Neural cell (in vitro differentiated cells): ENCODE measurements around the gene EPPIN. TPM values are rescaled to one million over a fixed set of nuclear protein-coding genes. Genes with fewer than 3 reads are reported as not detected.

ENCODE experiments used
- H2AFZ ChIP-seq: fragments of 200-600, 300-800 bp; sonication (generic), shearing (Covaris generic); 2 replicates; pipeline ENCODE4 v1.6.0; 2014; ENCODE audit warnings: low read depth, mild to moderate bottlenecking, antibody characterized with exemption, low read length, moderate library complexity
- H3F3A ChIP-seq: fragments of 200-600 bp; shearing (Covaris generic); 2 replicates; pipeline ENCODE4 v1.6.1; 2016; ENCODE audit warnings: mild to moderate bottlenecking, moderate library complexity, mixed read lengths, antibody characterized with exemption, low read length; ENCODE audit not compliant: insufficient read depth, poor library complexity, severe bottlenecking
- H3K27ac ChIP-seq: fragments of 200-600, 300-800 bp; sonication (generic), shearing (Covaris generic); 2 replicates; pipeline ENCODE4 v1.5.1; 2014; ENCODE audit warnings: mild to moderate bottlenecking, low read length, moderate library complexity
- H3K27me3 ChIP-seq: fragments of 300-800, 200-600 bp; sonication (generic), shearing (Covaris generic); 2 replicates; pipeline ENCODE4 v1.6.0; 2014; ENCODE audit warnings: mild to moderate bottlenecking, low read depth, low read length, moderate library complexity; ENCODE audit not compliant: insufficient read depth
- H3K36me3 ChIP-seq: fragments of 300-800, 200-600 bp; sonication (generic), shearing (Covaris generic); 2 replicates; pipeline ENCODE4 v1.5.1; 2014; ENCODE audit warnings: mild to moderate bottlenecking, antibody characterized with exemption, low read length, moderate library complexity; ENCODE audit not compliant: insufficient read depth
- H3K4me2 ChIP-seq: fragments of 300-800, 200-600 bp; sonication (generic), shearing (Covaris generic); 2 replicates; pipeline ENCODE4 v1.6.0; 2014; ENCODE audit warnings: mild to moderate bottlenecking, low read length
- H3K4me3 ChIP-seq: fragments of 300-800, 200-600 bp; sonication (generic), shearing (Covaris generic); 2 replicates; pipeline ENCODE4 v1.5.1; 2014; ENCODE audit warnings: mild to moderate bottlenecking, low read length, moderate library complexity
- H3K79me2 ChIP-seq: fragments of 200-600 bp; shearing (Covaris generic); replicated peaks from 2 replicates; pipeline ENCODE4 v1.6.0; 2014; ENCODE audit warnings: mild to moderate bottlenecking, low read length, moderate library complexity; ENCODE audit not compliant: insufficient read depth
- H3K9ac ChIP-seq: fragments of 300-800, 200-600 bp; sonication (generic), shearing (Covaris generic); 2 replicates; pipeline ENCODE4 v1.6.1; 2016; ENCODE audit warnings: mild to moderate bottlenecking, low read length, mixed read lengths
- H3K9me2 ChIP-seq: fragments of 200-600 bp; shearing (Covaris generic); 2 replicates; pipeline ENCODE4 v1.6.1; 2016; ENCODE audit warnings: mild to moderate bottlenecking, low read length, mixed read lengths; ENCODE audit not compliant: insufficient read depth
- H3K9me3 ChIP-seq: fragments of 200-600, 300-800 bp; sonication (generic), shearing (Covaris generic); 2 replicates; pipeline ENCODE4 v1.6.1; 2016; ENCODE audit warnings: mild to moderate bottlenecking, mixed run types, low read length, moderate library complexity, mixed read lengths
- H4K20me1 ChIP-seq: fragments of 200-600 bp; shearing (Covaris generic); 2 replicates; pipeline ENCODE4 v1.6.1; 2016; ENCODE audit warnings: mild to moderate bottlenecking, mixed run types; ENCODE audit not compliant: insufficient read depth
- EP300 ChIP-seq: fragments of 450-650 bp; conservative IDR thresholded peaks from 2 replicates; pipeline ENCODE4 v1.6.1; 2014; ENCODE audit warnings: antibody characterized with exemption, mild to moderate bottlenecking, moderate library complexity; ENCODE audit not compliant: poor library complexity, severe bottlenecking
- EZH2 ChIP-seq: fragments of 200-600, 300-800 bp; shearing (Covaris generic), sonication (generic); IDR thresholded peaks from 2 replicates; pipeline ENCODE4 v1.6.1; 2014; ENCODE audit warnings: antibody characterized with exemption, low read length, borderline replicate concordance, mild to moderate bottlenecking; ENCODE audit not compliant: insufficient read depth, poor library complexity, severe bottlenecking
- MXI1 ChIP-seq: fragments of 450-650 bp; conservative IDR thresholded peaks from 2 replicates; pipeline ENCODE4 v1.6.1; 2014; ENCODE audit warnings: antibody characterized with exemption, mild to moderate bottlenecking; ENCODE audit not compliant: poor library complexity, severe bottlenecking
- POLR2AphosphoS5 ChIP-seq: IDR thresholded peaks from 2 replicates; pipeline ENCODE4 v1.6.1; 2012
- RAD21 ChIP-seq: fragments of 450-650 bp; conservative IDR thresholded peaks from 2 replicates; pipeline ENCODE4 v1.6.1; 2014; ENCODE audit warnings: antibody characterized with exemption, mild to moderate bottlenecking, moderate library complexity
- REST ChIP-seq: IDR thresholded peaks from 2 replicates; pipeline ENCODE4 v1.6.1; 2012; ENCODE audit warnings: borderline replicate concordance
- SMC3 ChIP-seq: fragments of 450-650 bp; conservative IDR thresholded peaks from 2 replicates; pipeline ENCODE4 v1.6.1; 2014; ENCODE audit warnings: antibody characterized with exemption, mild to moderate bottlenecking, moderate library complexity; ENCODE audit not compliant: poor library complexity
- TAF1 ChIP-seq: IDR thresholded peaks from 2 replicates; pipeline ENCODE4 v1.6.1; 2012; ENCODE audit warnings: low read depth
- polyA minus RNA-seq: library from RNA; depleted of rRNA, polyadenylated mRNA; stranded (reverse); fragments of >200 nt; gene quantifications from 2 replicates; pipeline ENCODE4 v1.2.3, GENCODE V29; 2014
- polyA plus RNA-seq: library from polyadenylated mRNA; depleted of rRNA; stranded (reverse); fragments of >200 nt; gene quantifications from 2 replicates; pipeline ENCODE4 v1.2.3, GENCODE V29; 2014
- TF ChIP-seq, protein P1 (sequence below): fragments of 450-650 bp; IDR thresholded peaks from 2 replicates; pipeline ENCODE4 v1.5.1; 2014; ENCODE audit warnings: antibody characterized with exemption, mild to moderate bottlenecking, moderate library complexity; ENCODE audit not compliant: poor library complexity, severe bottlenecking

Gene EPPIN
- polyA plus RNA-seq (not detected in 2 replicates), polyA minus RNA-seq (not detected in 2 replicates)

DNA sequence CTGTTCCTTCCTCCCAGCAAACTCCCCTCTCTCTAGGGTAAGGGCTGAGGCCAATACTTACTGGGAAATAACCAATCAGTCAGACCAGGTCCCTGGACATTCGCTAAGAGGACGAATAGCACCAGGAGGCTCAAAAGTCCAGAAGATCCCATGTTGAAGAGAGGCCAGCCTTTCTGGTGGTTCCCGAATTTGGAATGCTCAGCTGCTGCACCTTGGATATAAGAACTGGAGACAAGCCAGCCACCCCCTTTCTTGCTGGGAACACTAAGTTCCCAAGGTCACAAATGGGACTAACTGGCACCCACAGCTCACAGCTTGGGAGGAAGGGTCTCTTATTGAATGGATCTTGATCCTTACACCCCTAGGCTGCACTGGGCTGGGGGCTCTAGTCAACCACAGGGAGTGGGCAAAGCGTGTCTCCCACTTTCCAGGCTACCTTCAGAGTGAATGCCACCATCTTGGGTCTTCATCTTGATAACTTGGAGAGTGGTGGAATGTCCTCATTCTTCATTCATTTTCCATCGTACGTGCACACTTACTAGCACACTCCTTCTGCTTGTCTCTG lies at the start of gene EPPIN:
TSS of gene EPPIN (minus strand) at position 196 of the 565 bp plus-strand sequence. CDS start at position 152, 44 bp downstream.
- no peak within 1 kb of the TSS for H2AFZ ChIP-seq

GRCh38 chr20:45595235-45595634 lies 48.0 kb upstream of the EPPIN start:
- Histone ChIP-seq H3K9ac (no peak overlapping the region), H3K4me3 (no peak overlapping the region)
- TF ChIP-seq POLR2AphosphoS5 (no peak), RAD21 (no peak), EZH2 (no peak), MXI1 (no peak), SMC3 (no peak), TAF1 (no peak), REST (no peak), EP300 (no peak)

More for the DNA sequence above, at the start of gene EPPIN:
- Histone ChIP-seq H3K27ac (no peak within 1 kb of the TSS), H3K9ac (no peak within 1 kb of the TSS), H3K36me3 (no peaks in the 10 kb centered on the region), H3K4me3 (no peak within 1 kb of the TSS), H4K20me1 (no peaks in the 10 kb centered on the region), H3F3A (no peaks in the 10 kb centered on the region), H3K4me2 (no peak within 1 kb of the TSS), H3K27me3 (no peaks in the 10 kb centered on the region), H3K9me3 (no peaks in the 10 kb centered on the region), H3K9me2 (no peaks in the 10 kb centered on the region), H3K79me2 (no peaks in the 10 kb centered on the region)
- TF ChIP-seq RAD21 (no peak), POLR2AphosphoS5 (no peak), REST (no peak), SMC3 (no peak), TAF1 (no peak), MXI1 (no peak), EZH2 (no peak), EP300 (no peak)
- TF ChIP-seq, protein P1, sequence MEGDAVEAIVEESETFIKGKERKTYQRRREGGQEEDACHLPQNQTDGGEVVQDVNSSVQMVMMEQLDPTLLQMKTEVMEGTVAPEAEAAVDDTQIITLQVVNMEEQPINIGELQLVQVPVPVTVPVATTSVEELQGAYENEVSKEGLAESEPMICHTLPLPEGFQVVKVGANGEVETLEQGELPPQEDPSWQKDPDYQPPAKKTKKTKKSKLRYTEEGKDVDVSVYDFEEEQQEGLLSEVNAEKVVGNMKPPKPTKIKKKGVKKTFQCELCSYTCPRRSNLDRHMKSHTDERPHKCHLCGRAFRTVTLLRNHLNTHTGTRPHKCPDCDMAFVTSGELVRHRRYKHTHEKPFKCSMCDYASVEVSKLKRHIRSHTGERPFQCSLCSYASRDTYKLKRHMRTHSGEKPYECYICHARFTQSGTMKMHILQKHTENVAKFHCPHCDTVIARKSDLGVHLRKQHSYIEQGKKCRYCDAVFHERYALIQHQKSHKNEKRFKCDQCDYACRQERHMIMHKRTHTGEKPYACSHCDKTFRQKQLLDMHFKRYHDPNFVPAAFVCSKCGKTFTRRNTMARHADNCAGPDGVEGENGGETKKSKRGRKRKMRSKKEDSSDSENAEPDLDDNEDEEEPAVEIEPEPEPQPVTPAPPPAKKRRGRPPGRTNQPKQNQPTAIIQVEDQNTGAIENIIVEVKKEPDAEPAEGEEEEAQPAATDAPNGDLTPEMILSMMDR: no peak

More at GRCh38 chr20:45595235-45595634, 48.0 kb upstream of the EPPIN start:
- Histone ChIP-seq H3K36me3 (no peaks in the 10 kb centered on the region), H3K27ac (no peak overlapping the region), H4K20me1 (no peaks in the 10 kb centered on the region), H3K9me2 (no peaks in the 10 kb centered on the region), H2AFZ (no peak overlapping the region), H3K9me3 (no peaks in the 10 kb centered on the region), H3K27me3 (no peaks in the 10 kb centered on the region), H3K79me2 (no peaks in the 10 kb centered on the region), H3K4me2 (no peak overlapping the region), H3F3A (no peaks in the 10 kb centered on the region)
